Activated T-cell treated with anti-CD3 and anti-CD28 coated beads, Interleukin-2, amount 50 U/mL, for 48 hours (primary cell): Measurements from ENCODE around the gene CHST12.
A peak's percentile ranks its signal among the peaks of the same experiment; 100 is the strongest.
"Not testable (repeated sequence)": the region's sequence is repeated elsewhere in the genome, so short reads cannot be mapped to it uniquely, and the experiment has no call there.

Source experiments
- DNase-seq, 2 experiments: peaks; one replicate each; pipeline ENCODE4 v3.0.0-alpha.2; 2020

Gene CHST12

DNA sequence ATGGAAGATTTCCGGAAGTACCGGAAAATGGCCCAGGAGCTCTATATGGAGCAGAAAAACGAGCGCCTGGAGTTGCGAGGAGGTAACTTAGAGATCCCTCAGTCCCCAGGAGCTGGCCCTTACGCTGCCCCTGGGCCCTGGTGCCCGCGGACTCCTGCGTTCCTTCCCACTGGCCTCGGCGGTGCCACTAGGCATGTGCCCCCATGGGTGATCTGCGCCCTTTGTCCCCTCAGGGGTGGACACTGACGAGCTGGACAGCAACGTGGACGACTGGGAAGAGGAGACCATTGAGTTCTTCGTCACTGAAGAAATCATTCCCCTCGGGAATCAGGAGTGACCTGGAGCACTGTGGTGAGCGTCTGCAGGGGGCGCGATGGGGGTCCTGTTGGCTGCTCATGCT is 24.2 kb upstream of the CHST12 start:
- DNase-seq = no peak

DNA sequence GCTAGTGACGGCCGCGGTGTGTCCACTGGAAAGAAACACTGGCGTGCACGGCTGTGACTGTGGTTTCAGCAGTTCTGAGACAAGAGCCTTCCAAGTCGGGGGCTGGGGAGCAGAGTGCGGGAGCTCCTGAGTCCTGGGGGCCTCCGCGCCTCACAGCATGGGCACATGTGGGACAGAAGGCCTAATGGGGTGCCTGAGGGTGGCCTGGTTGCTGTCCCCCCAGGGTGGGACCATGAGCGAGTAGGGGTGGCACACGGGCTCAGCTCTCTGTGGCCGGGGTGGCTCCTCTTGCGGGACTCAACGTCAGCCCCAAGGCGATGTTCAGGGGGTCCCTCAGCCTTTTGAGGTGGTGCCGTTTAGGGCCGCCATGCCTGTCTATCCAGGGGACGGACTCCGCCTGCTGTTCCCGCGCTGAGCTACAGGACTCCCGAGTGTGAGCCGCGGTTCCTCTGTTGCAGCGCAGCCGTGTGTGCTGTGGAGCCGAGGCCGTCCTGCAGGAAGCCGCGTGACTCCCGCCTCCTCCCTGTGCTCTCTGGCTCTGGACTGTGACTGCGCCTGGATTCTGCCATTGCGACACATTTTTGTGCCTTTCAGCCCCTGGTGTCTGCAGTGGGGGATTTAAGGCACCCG is 23.5 kb upstream of the CHST12 start:
- DNase-seq = no peak

DNA sequence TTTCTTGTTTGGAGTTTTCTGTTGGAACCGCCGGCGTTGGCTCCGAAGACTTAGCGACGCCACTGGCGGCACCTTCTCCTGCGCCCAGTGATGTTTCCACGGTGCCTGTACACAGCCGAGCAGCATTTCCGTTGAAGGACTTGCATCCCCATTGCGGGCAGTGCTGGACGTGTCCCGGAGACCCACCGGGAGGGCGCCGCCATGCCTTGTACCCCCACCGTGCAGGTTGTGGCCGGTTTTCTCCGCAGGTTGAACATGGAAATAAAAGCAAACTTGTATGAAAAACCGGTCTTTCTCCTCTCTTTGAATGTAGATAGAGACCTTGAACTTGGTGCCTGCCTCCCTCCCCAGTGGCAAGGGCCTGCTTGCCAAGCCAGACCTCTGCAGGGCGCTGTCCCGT is 22.9 kb upstream of the CHST12 start:
- no peak for DNase-seq

DNA sequence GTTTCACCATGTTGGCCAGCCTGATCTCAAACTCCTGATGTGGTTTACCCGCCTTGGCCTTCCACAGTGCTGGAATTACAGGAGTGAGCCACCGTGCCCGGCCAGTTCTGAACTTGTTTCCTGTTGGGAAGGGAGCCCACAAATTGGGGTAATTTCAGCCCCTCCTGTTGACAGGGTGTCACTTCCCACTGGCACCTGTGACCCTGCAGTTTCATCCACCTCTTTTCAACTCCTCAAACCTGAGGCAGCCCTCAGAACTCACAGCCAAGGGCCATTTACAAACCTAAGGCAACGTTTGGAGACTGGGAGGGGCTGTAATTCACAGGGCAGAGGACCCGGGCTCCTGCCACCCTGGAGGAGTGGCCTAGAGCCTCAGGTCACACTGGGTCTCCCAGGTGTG is 22.2 kb upstream of the CHST12 start:
- DNase-seq = no peak

DNA sequence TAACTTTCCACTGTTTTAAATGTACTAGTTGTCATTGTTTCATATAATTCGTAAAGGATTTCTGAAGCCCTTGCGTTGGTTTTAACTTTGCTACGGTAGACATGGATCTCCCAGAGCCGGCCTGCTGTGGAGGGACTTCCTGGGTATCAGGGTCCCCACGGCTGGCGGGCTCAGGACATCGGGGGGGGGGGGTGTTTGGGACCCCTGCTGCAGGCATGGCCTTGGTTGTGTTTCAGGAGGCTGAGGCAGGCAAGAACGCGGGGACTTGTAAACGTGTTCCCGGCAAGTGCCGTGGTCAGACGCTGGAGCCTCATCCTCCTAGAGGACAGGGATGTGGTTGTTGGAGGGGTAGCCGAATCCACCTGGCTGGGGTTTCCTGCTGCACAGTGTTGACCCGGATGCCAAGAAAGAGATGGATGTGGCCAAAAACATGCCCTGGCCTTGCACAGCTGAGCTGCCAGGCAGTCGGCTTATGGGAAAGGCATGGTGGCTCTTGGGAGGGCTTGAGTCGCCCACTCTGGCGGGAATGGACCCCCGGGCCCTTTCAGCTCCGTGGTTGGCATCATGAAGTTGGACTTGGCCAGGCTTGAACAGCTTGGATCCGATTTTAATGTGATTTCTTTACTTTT is 21.4 kb upstream of the CHST12 start:
- no peak for DNase-seq

DNA sequence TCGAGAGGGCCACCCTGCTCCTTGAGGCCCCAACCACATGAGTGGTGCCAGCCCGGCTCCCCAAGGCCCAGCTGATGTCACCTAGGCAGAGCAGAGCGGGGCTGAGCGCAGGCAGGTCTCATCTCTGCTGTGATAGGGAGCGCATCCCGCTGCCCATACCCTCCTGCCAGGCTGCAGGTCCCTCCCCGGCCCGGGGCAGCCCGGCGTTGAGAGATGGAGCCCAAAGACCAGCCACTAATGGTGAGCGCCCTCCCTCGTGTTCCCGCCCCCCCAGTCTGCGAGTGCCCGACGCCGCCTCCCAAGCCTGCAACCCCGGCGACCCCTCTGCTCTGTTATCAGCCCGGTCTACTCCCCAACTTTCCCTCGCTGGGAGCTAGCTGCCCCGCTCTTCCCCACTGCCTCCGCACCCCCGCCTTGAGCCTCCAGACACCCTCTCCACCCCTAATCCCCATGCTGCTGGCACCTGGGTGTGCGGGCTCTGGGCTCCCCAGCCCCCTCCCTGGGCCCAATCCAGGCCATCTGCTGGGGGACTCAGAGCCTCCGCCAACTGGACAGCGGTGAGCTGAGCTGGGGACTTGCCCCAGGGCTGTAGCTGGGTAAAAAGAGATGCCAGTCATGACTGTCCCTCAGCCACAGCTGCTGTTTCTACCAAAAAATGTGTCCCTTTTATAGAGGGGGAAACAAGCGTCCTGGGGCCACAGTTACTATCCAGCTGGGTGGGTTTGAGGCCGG is 19.7 kb upstream of the CHST12 start:
- DNase-seq = no peak

DNA sequence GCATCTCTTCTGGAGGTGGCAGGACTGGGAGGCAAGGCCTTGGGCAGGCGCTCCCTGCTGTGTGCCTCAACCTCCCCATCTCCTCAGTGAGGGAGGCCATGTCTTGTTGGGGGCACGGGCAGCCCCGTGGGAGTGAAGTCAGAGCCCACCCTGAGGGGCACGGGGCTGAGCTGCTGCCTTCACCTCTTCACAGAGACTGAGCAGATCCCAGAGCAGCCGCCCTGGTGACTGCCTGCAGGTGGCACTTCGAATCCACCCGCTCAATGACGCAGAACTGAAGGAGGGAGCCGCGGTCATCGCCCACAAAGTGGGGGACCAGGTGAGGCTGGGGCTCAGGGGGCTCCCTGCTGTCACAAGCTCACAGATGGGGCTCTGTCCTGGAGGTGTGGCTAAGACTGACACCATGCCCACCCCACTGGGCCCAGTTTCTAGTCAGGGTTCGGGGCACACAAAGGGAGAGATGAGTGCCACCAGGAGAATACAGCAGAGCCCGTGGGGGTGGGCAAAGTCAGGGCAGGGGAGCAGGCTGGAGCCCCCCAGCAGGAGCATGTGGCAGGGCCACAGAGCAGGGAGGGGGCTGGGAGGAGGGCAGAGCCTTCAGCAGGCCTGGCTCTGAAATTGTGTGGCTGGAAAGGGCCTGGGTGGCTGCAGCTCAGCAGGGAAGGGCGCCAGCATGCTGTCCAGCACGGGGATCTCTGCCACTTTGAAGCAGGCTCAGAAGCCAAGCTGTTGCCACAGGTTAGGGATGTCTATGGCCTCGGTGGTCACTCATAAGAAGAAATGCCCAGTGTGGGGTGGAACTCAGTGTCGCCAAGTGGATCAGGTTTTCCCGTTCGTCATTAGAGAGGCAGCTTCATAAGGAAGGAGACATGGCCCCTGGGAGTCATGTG is 18.8 kb upstream of the CHST12 start:
- DNase-seq = no peak

DNA sequence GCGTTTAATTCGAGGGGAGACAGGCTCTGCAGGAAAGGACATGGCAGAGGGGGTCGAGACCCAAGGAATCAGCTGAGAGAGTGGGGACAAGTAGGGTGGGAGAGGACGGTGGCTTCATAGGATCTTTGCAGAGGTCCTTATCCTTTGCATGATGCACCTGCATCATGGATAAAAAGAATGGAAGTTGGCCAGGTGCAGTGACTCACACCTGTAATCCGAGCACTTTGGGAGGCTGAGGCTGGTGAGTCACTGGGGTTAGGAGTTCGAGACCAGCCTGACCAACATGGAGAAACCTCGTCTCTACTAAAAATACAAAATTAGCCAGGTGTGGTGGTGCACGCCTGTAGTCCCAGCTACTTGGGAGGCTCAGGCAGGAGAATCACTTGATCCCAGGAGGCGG is 17.3 kb upstream of the CHST12 start:
- not testable (repeated sequence) for DNase-seq

DNA sequence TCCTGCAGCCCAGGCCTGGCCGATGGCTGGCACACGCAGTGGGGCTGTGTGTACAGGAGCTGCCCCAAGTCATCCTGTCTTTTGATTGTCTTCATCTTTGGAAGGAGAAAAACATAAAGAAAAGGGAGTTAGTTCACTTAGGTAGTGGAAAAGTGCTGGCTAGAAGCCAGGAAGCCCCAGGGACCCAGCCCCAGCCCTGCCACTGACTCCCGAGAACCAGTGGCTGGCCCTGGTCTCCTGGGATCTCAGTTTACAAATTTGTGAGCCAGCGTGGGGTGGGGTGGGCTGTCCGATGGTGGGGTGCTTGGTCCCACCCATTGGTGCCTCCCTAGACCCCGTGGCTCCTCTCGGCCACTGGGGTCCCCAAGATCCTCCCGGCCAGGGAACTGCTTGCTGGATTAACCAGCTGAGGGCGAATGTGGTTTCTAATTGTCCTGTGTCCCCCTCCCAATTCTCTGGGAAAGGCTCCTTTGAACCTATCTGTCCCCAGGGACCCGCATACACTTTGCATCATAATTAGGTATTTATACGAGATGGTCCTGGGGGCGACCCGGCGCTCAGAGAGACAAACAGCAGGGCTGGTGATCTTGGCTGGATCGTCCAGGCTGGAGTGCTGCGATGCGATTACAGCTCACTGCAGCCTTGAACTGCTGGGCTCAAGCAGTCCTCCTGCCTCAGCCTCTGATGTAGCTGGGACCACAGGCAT is 16.3 kb upstream of the CHST12 start:
- DNase-seq = no peak

DNA sequence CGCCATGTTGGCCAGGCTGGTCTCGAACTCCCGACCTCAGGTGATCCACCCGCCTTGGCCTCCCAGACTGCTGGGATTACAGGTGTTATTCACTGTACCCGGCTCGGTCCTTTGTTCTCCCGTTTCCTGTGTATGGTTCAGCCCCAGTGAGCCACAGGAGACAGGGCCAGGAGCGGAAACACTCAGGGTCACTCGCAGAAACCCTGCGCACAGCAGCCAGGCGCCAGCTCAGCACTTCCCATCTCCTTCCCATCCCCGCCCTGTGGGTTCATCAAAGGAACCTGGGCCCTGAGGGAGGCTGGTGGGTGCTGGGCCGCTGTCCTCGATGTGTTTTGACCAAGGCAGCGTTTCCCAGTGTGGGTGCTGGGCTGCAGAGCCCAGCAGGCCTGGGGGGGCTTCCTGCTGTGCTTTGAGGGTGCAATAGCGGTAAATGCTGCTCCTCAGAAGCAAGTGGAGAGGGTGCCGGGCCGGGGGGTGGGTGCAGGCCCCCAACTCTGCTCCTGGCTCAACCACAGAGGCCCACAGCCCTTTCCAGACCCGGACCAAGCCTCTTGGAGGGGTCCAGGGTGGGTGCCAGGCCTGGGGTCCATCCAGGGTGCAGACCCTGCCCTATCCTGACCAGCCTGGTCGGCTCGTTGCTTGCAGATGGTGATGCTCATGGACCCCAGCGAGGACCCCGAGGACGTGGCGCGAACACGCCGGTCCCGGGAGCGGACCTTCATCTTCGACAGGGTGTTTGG is 15.3 kb upstream of the CHST12 start:
- DNase-seq = no peak

DNA sequence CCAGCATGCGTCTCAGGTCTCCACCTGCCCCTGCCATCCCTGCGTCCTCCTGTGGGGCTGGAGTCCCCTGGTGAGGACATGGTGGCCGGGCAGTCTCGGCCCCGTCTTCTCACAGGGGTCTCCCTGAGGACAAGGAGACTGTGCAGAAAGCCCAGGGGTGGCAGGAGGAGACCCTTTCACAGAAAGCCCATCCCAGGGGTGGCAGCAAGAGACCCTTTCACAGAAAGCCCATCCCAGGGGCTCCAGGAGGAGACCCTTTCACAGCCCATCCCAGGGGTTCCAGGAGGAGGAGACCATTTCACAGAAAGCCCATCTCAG is 14.8 kb upstream of the CHST12 start:
- no peak for DNase-seq

DNA sequence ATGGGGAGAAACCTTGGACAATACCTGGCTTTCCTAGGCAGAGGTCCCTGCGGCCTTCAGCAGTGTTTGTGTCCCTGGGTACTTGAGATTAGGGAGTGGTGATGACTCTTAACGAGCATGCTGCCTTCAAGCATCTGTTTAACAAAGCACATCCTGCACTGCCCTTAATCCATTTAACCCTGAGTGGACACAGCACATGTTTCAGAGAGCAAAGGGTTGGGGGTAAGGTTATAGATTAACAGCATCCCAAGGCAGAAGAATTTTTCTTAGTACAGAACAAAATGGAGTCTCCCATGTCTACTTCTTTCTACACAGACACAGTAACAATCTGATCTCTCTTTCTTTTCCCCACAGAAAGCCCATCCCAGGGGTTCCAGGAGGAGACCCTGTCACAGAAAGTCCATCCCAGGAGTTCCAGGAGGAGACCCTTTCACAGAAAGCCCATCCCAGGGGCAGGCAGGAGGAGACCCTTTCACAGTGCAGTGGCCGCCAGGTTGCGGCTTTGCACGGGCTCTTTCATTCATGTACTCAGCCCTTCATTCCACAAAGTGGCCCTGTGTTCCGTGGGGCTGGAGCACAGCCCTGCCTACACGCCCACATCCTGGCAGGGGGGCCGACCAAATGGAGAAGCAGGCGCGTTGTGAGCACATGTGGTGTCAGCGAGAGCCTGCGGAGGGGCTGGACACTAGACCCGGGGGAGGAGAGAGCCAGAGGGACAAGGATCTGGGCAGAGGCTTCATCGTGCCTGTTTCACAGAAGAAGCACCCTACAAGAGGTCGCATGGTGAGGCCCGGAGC is 13.2 kb upstream of the CHST12 start:
- DNase-seq = not testable (repeated sequence)

DNA sequence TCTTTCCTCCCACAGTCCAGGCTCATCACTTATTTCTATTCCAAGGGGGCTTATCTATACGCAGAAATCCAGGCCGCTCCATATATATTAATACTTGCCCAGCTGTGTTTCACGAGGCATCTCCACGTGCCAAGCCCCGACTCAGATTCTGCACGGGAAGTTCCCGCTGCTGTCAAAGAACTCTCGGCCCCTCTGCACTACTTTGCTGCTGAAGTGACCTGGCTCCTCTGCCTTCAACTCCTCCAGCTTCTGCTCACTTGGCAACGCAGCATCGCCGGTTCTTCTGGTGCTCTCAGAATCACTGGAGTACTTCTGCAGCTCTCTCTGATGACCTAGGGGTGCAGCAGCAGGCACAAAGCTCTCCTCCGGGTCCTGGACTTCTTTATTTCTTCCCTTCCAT is 9.7 kb upstream of the CHST12 start:
- DNase-seq = no peak

DNA sequence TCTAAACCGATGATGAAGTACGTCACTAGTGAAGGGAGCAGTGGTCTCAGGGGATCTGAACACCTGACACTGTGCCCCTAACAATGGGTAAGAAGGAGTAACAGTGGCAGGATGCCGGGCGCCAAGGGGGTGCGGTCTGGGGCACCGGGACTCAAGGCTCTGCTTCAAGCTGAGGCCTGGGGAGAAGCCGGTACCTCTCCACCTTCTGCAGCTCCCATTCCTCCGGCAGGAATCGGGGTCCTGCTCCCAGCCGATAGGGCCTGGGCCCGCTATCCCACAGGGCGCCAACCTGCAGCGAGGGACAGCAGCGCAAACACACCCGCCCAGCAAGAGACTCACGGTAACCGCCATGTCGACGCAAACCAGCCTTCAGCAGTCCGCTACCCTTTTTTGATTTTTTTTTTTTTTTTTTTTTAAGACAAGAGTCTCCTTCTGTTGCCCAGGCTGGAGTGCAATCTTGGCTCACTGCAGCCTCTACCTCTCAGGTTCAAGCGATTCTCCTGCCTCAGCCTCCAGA is 8.8 kb upstream of the CHST12 start:
- no peak for DNase-seq

DNA sequence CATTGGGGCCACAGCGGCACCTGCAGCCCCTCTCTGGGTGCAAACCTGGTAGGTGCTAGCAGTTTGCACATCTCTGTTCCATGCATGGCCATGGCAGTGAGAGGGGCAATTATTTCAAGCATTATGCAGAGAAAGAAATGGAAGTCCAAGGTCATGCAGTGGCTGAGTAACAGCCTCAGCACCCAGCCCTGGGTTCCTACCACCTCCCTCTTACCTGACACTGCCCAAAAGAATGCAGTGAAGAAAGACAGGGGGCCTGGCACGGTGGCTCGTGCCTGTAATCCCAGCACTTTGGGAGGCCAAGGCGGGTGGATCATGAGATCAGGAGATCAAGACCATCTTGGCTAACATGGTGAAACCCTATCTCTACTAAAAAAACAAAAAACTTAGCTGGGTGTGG is 4.9 kb upstream of the CHST12 start:
- DNase-seq = no peak

DNA sequence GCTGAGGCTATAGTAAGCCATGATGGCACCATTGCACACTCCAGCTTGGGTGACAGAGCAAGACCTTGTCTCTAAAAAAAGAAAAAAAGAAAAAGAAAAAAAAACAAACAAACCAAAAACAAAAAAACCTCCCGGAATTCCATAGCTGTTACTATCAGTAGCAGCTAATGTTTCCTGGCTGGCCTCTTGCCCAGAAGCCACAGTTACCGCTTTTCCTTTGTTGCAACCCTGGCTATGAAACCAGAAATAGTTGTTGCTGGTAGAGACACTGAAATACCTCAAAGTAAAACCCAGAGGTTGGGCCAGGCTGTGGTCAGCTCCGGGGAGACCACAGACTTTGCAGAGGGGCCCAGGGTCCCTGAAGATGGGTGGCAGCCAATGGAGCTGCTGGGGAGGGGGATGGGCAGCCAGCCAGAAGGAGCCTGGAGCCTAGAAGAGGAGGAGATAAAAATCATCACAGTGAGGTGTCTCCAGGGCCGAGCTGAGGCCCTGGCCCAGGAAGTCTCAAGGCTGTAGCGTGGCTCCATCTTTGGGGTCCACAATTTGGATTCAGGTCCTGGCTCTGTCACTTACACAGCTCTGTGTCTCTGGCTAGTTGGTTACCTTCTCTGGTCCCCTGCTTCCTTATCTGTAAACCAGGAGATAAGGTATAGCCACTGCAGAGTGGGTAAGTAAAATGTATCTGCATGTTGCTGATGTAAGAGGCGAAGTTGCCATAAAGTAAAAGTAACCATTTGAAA is 3.4 kb upstream of the CHST12 start:
- no peak for DNase-seq

DNA sequence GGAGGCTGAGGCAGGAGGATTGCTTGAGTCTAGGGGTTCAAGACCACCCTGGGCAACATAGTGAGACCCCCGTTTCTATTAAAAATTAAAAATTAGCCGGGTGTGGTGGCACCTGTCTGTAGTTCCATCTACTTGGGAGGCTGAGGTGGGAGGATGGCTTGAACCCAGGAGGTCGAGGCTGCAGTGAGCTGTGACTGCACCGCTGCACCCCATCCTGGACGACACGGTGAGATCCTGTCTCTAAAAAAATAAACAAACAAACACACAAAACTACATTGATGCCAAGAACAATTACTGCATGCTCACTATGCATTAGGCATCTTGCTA is 761 bp upstream of the CHST12 start:
- no peak for DNase-seq

DNA sequence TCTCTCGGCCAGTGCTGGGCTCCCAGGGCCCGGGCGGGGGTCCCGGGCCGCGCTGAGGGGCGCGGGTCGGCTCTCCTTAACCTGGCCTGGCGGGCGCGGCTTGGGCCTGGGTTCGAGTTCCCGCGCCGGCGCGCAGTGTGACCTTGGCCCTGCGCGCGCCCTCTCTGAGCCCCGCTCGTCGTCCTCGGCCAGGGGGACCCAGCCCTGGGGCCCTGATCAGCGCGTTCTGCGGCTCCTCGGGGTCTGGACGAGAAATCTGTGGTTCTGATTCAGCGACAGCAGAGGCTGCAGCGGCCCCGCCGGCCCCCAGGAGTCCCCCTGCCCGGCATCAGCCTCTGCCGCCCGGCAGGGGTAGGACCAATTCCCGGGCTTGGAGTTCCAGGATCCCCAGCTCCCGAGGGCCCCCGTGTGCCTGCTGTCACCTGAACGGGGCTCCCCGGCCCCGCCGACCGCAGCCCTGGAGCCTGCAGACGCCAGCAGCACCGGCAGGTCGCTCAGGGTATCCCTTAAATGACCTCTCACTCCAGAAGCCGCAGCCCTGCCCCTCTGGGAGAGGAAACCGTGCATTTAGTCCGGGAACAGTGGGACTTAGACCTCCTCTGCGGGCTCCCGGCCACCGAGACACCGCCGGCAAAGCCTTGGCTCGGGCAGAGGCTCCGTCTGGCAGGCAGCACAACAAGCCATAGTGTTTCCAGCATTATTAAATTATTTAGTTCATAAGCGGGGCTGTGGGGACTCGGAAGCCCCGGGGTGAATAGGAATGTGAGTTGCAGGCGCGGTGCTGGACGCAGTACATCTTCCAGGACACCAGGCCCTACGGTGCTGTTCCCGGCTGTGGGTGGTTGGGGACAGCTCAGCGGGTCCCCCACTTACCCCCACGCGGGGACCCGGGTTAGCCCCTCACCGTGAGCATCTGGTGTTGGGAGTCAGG is 572 bp downstream of the CHST12 start:
- peak; percentile 48 to 63 for DNase-seq

DNA sequence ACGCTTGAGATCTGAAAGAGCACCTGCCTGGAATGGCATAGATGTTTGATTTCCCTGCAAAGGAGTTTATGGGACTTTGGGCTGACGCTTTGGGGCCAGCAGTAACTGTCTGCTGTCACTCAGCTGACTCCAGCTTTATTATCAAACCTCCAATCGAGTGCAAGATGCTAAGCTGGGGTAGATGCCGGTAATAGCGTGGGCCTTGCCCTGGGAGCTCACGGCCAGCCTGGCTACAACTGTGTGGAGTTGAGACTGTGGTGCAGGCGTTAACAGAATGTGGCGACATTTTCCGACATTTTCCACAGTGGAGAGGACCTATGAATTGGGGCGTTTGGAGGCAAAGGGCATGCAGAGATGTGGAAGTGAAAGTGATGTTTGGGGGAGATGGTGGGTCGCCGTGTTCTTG is 1.3 kb downstream of the CHST12 start:
- no peak for DNase-seq
